COR-L47 (cell line): ENCODE results near the gene AP2A2.
A peak's percentile ranks its signal among the peaks of the same experiment; 100 is the strongest.
"Not testable (repeated sequence)": the region's sequence is repeated elsewhere in the genome, so short reads cannot be mapped to it uniquely, and the experiment has no call there.

ENCODE experiments used
- DNase-seq: peaks from one replicate; lab custom pipeline; 2025; lab: John Stamatoyannopoulos, UW

AP2A2 gene

GRCh38 chr11:954392-955153 lies 28.9 kb downstream of the AP2A2 start:
- no peak for DNase-seq

GRCh38 chr11:955154-956063 lies 29.7 kb downstream of the AP2A2 start:
- DNase-seq = peak; percentile 19

- DNase-seq = no peak
Measured at GRCh38 chr11:957212-957920, 31.7 kb downstream of the AP2A2 start.

- DNase-seq = no peak
Measured at GRCh38 chr11:958101-958500, 32.4 kb downstream of the AP2A2 start.

GRCh38 chr11:959027-959426 lies 33.4 kb downstream of the AP2A2 start:
- DNase-seq = no peak

- DNase-seq = no peak
Measured at GRCh38 chr11:959608-960007, 33.9 kb downstream of the AP2A2 start.

GRCh38 chr11:961310-961920 lies 35.7 kb downstream of the AP2A2 start:
- DNase-seq = not testable (repeated sequence)

- no peak for DNase-seq
Measured at GRCh38 chr11:961921-962320, 36.3 kb downstream of the AP2A2 start.

- DNase-seq = no peak
Measured at GRCh38 chr11:962688-963087, 37.0 kb downstream of the AP2A2 start.

- DNase-seq = no peak
Measured at GRCh38 chr11:963852-964251, 38.2 kb downstream of the AP2A2 start.

- DNase-seq = no peak
Measured at GRCh38 chr11:965206-965775, 39.6 kb downstream of the AP2A2 start.

- no peak for DNase-seq
Measured at GRCh38 chr11:967995-968751, 42.5 kb downstream of the AP2A2 start.

GRCh38 chr11:968822-969221 lies 43.2 kb downstream of the AP2A2 start:
- DNase-seq = no peak

GRCh38 chr11:969651-970205 lies 44.1 kb downstream of the AP2A2 start:
- no peak for DNase-seq

- no peak for DNase-seq
Measured at GRCh38 chr11:970319-970871, 44.7 kb downstream of the AP2A2 start.

GRCh38 chr11:971092-971690 lies 45.5 kb downstream of the AP2A2 start:
- DNase-seq = no peak

- DNase-seq = no peak
Measured at GRCh38 chr11:971731-972365, 46.2 kb downstream of the AP2A2 start.

- no peak for DNase-seq
Measured at GRCh38 chr11:972523-973211, 47.0 kb downstream of the AP2A2 start.

- no peak for DNase-seq
Measured at GRCh38 chr11:973237-973636, 47.6 kb downstream of the AP2A2 start.
